ENCODE data around the gene CDRT15.

Gene CDRT15

GRCh38 chr17:14204084-14204483 is 32.6 kb downstream of the CDRT15 start:
- Histone ChIP-seq H3K4me3 (no peak overlapping the region), H3K36me3 (ENCODE audit: insufficient read depth, low read length) (no peaks in the 10 kb centered on the region), H3K27ac (no peak overlapping the region), H3K9ac (ENCODE audit: insufficient read length) (no peak overlapping the region), H3K9me3 (ENCODE audit: low read depth, low read length) (no peaks in the 10 kb centered on the region)
- TF ChIP-seq POLR2AphosphoS5 (IDR thresholded peaks at IDR 0.05; ENCODE audit: borderline replicate concordance, low read depth, low read length) = no peak
- no peak for TF ChIP-seq EZH2 (IDR thresholded peaks at IDR 0.05)
- no peak for DNase-seq (ENCODE audit: low read depth, low spot score)

DNA sequence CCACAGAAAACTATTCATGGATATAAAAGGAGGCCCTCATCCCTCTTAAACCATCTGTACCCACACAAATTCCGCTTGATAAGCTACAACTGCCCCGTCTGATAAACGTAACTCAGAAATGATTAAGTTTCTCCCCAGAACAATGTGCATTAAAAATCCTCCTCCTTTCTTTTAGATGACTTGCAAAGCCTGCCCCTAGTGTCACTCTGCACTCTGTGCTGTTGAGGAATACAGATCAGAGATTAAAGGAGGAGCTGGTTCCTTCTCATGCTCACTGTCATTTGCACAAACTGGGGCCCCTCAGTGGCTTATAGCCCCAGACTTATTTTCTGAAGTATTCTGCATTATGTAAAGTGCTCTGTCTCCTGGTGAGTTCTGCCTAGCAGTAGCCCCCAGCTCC is 33.3 kb downstream of the CDRT15 start:
- Histone ChIP-seq H3K9ac (ENCODE audit: insufficient read length) (no peak overlapping the region), H3K27ac (no peak overlapping the region), H3K4me3 (no peak overlapping the region), H3K36me3 (ENCODE audit: insufficient read depth, low read length) (no peaks in the 10 kb centered on the region), H3K9me3 (ENCODE audit: low read depth, low read length) (no peaks in the 10 kb centered on the region)
- DNase-seq (ENCODE audit: low read depth, low spot score) = no peak
- no peak for TF ChIP-seq POLR2AphosphoS5 (IDR thresholded peaks at IDR 0.05; ENCODE audit: borderline replicate concordance, low read depth, low read length)

DNA sequence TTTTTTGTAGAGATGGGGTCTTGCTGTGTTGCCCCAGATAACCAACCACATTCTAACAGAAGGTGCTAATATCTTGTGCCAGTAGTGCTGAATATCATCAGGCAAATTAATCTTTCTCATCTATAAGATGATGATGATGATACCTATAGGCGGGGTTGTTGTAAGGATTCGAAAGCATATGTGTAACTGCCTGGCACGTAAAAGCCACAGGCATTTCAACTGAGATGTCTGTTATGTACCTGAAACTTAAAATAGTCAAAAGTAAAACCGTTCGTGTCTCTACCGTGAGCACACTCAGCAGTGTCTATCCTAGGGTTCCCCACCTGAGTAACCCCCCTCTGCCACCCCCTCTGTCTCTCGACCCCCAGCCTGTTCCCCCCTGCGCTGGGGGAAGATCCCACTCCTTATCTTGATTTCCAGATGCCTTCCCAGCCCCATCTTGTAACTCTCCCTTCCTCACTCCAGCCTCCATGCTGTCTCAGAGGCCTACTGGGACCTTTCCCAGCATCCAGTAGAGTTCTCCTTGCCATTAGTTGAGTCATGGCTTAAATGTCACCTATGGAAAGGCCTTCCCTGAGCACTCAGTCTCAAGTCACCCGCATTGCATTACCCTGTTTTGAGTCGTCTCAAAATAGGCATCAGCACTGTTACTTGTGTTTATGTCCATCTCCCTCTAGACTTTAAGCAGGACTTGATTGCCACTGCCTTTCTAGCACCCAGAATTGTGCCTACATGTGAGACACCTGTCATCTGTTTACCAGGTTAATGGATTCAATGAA is 34.1 kb downstream of the CDRT15 start:
- H3K4me3 ChIP-seq = no peak overlapping the region
- no peak for DNase-seq (ENCODE audit: low read depth, low spot score)
- no peak overlapping the region for H3K27ac ChIP-seq
- TF ChIP-seq FOXP2 (optimal IDR thresholded peaks at IDR 0.05; ENCODE audit: control extremely low read depth, extremely low read length, insufficient read depth) = no peak
- TF ChIP-seq EZH2 (IDR thresholded peaks at IDR 0.05) = no peak
- TF ChIP-seq POLR2AphosphoS5 (IDR thresholded peaks at IDR 0.05; ENCODE audit: borderline replicate concordance, low read depth, low read length) = no peak
- no peak overlapping the region for H3K9ac ChIP-seq (ENCODE audit: insufficient read length)
- H3K9me3 ChIP-seq (ENCODE audit: low read depth, low read length) = no peaks in the 10 kb centered on the region
- H3K36me3 ChIP-seq (ENCODE audit: insufficient read depth, low read length) = no peaks in the 10 kb centered on the region

- Histone ChIP-seq H3K4me3 (no peak overlapping the region), H3K36me3 (ENCODE audit: insufficient read depth, low read length) (no peaks in the 10 kb centered on the region), H3K9me3 (ENCODE audit: low read depth, low read length) (no peaks in the 10 kb centered on the region), H3K27ac (no peak overlapping the region), H3K9ac (ENCODE audit: insufficient read length) (no peak overlapping the region)
- no peak for DNase-seq (ENCODE audit: low read depth, low spot score)
- TF ChIP-seq POLR2AphosphoS5 (IDR thresholded peaks at IDR 0.05; ENCODE audit: borderline replicate concordance, low read depth, low read length) (no peak), EZH2 (IDR thresholded peaks at IDR 0.05) (no peak), FOXP2 (optimal IDR thresholded peaks at IDR 0.05; ENCODE audit: control extremely low read depth, extremely low read length, insufficient read depth) (no peak)
Measured at GRCh38 chr17:14201988-14202380, 34.7 kb downstream of the CDRT15 start.

DNA sequence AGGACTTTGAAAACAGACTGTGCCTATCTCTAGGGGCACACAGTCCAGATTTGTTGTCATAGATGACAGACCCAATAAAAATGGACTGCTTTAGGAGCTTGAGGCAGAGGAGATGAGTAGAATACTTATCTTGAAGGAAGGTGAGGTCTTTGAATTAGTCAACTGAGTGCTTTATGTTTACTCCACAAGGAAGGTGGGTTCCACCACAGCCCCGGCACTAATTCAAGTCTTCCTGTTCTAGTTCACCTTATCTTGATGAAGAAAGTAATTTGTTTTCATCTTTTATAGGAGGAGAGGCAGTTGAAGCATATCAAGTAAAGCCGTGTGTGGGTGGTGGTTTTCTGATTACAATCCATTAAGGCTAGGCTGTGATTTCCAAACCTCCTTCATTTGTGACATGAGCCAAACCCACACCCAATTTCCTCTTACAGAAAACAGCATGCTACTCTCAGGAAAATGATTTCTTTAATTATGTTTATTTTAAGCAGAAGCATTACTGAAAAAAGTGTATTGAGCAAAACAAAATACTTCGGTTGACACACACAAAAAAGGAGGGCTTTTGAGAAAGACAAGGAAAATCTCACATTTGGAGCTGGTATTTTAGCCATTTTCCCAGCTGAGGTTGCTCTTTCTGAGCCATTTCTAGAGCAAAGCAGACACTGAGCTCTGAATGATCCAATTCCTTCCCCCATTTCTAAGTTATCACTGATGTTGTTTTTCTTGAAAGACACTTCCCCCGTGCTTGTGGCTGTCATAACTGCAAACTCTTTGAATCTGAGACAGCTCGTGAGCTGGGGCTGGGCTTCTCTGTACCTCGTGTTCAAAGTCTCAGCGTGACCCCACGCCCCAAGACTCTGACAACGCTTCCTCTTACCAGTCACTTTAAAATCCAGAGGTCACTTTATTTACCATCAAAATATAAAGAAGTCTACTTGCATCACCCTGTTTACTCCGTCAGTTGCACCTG is 35.4 kb downstream of the CDRT15 start:
- DNase-seq (ENCODE audit: low read depth, low spot score) = no peak
- no peak overlapping the region for H3K9ac ChIP-seq (ENCODE audit: insufficient read length)
- no peak overlapping the region for H3K4me3 ChIP-seq
- H3K9me3 ChIP-seq (ENCODE audit: low read depth, low read length) = no peaks in the 10 kb centered on the region
- TF ChIP-seq EZH2 (IDR thresholded peaks at IDR 0.05) (no peak), FOXP2 (optimal IDR thresholded peaks at IDR 0.05; ENCODE audit: control extremely low read depth, extremely low read length, insufficient read depth) (no peak), POLR2AphosphoS5 (IDR thresholded peaks at IDR 0.05; ENCODE audit: borderline replicate concordance, low read depth, low read length) (no peak)
- no peak overlapping the region for H3K27ac ChIP-seq
- no peaks in the 10 kb centered on the region for H3K36me3 ChIP-seq (ENCODE audit: insufficient read depth, low read length)

- Histone ChIP-seq H3K4me3 (no peak overlapping the region), H3K9ac (ENCODE audit: insufficient read length) (no peak overlapping the region)
- TF ChIP-seq POLR2AphosphoS5 (IDR thresholded peaks at IDR 0.05; ENCODE audit: borderline replicate concordance, low read depth, low read length) = no peak
Measured at GRCh38 chr17:14200354-14200753, 36.3 kb downstream of the CDRT15 start.

DNA sequence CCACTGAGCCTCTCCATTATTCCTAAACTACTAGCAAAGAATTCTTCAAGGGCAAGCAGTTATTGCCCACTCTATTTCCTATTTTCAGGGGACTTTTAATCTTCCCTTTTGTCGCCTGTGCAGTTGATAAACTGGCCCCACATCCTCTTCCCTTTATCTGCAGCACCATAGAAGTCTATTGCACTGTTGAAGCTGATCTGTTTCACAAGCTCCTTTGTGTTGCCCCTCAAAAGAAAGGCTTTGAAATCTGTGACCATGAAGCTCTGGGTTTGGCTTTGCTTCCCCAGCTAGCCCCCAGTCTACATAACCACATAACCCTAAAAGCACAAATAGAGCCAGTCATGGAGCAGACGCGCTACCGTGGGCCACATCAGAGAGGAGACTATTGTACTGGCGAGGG is 37.1 kb downstream of the CDRT15 start:
- H3K36me3 ChIP-seq (ENCODE audit: insufficient read depth, low read length) = no peaks in the 10 kb centered on the region
- DNase-seq (ENCODE audit: low read depth, low spot score) = no peak
- H3K9ac ChIP-seq (ENCODE audit: insufficient read length) = no peak overlapping the region
- no peak overlapping the region for H3K4me3 ChIP-seq
- H3K9me3 ChIP-seq (ENCODE audit: low read depth, low read length) = no peaks in the 10 kb centered on the region
- TF ChIP-seq POLR2AphosphoS5 (IDR thresholded peaks at IDR 0.05; ENCODE audit: borderline replicate concordance, low read depth, low read length) = no peak
- no peak for TF ChIP-seq EZH2 (IDR thresholded peaks at IDR 0.05)
- no peak overlapping the region for H3K27ac ChIP-seq

More at GRCh38 chr17:14200354-14200753, 36.3 kb downstream of the CDRT15 start:
- no peak for DNase-seq (ENCODE audit: low read depth, low spot score)
- Histone ChIP-seq H3K36me3 (ENCODE audit: insufficient read depth, low read length) (no peaks in the 10 kb centered on the region), H3K27ac (no peak overlapping the region), H3K9me3 (ENCODE audit: low read depth, low read length) (no peaks in the 10 kb centered on the region)

DNA sequence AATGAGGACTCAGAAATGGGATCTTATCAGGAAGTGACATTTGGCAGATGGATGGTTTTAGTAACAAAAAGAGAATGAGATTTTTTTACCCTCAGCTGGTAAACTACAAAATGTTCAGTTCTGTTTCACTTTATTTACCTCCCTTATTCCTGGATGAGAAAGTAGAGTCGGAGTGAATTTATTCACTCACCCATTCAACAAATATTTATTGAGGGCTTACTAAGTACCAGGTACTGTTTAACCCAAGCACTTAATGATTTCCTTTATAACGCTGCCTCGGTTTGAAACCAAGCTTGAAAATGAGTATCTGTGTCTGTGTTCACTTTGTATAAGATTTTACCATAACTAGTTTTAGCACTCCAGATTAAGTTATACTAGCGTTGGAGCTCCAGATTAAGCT is 38.1 kb downstream of the CDRT15 start:
- H3K9me3 ChIP-seq (ENCODE audit: low read depth, low read length) = no peaks in the 10 kb centered on the region
- no peak overlapping the region for H3K4me3 ChIP-seq
- H3K9ac ChIP-seq (ENCODE audit: insufficient read length) = no peak overlapping the region
- TF ChIP-seq FOXP2 (optimal IDR thresholded peaks at IDR 0.05; ENCODE audit: control extremely low read depth, extremely low read length, insufficient read depth) = no peak
- no peak for TF ChIP-seq EZH2 (IDR thresholded peaks at IDR 0.05)
- TF ChIP-seq POLR2AphosphoS5 (IDR thresholded peaks at IDR 0.05; ENCODE audit: borderline replicate concordance, low read depth, low read length) = no peak
- no peak overlapping the region for H3K27ac ChIP-seq
- DNase-seq (ENCODE audit: low read depth, low spot score) = no peak
- no peaks in the 10 kb centered on the region for H3K36me3 ChIP-seq (ENCODE audit: insufficient read depth, low read length)

Data from SK-N-MC (cell line).